HFF-Myc (cell line): ENCODE measurements around the gene GLI2.

ENCODE experiments used
- DNase-seq: peaks from one replicate; pipeline ENCODE4 v3.0.0-alpha.2; 2011; ENCODE audit warnings: low read depth; ENCODE audit errors: extremely low read depth
- H3K4me3 ChIP-seq: replicated peaks from 2 replicates; pipeline ENCODE4 v1.5.1; 2011; ENCODE audit warnings: low read depth, mild to moderate bottlenecking, control low read depth, low read length
- CTCF ChIP-seq: IDR thresholded peaks from 2 replicates; pipeline ENCODE4 v1.5.1; 2012; ENCODE audit warnings: mild to moderate bottlenecking, low read depth, low read length, control low read depth; ENCODE audit errors: missing control alignments

The GLI2 gene

GRCh38 chr2:120726245-120726644 is 9.4 kb upstream of the GLI2 start:
- no peak overlapping the region for H3K4me3 ChIP-seq
- no peak for TF ChIP-seq CTCF
- DNase-seq = no peak

GRCh38 chr2:120729406-120730399 is 6.0 kb upstream of the GLI2 start:
- peak; percentile 87 for DNase-seq
- H3K4me3 ChIP-seq = no peak overlapping the region
- no peak for TF ChIP-seq CTCF

- H3K4me3 ChIP-seq = no peak overlapping the region
- TF ChIP-seq CTCF = no peak
- DNase-seq = no peak
Observed at GRCh38 chr2:120731175-120731574, 4.5 kb upstream of the GLI2 start.

- no peak for TF ChIP-seq CTCF
- no peak for DNase-seq
Observed at GRCh38 chr2:120732506-120733237, 3.0 kb upstream of the GLI2 start.

GRCh38 chr2:120733238-120733932 is 2.3 kb upstream of the GLI2 start:
- DNase-seq = no peak
- no peak overlapping the region for H3K4me3 ChIP-seq
- no peak for TF ChIP-seq CTCF

More at GRCh38 chr2:120732506-120733237, 3.0 kb upstream of the GLI2 start:
- no peak overlapping the region for H3K4me3 ChIP-seq

GRCh38 chr2:120734930-120735651 is 577 bp upstream of the GLI2 start:
- no peak for TF ChIP-seq CTCF
- no peak for DNase-seq

More at GRCh38 chr2:120734930-120735651, 577 bp upstream of the GLI2 start:
- H3K4me3 ChIP-seq = peak overlapping the region; percentile 83
